HG03095 (cell line): ENCODE results near the gene TLCD1.
A peak's percentile ranks its signal among the peaks of the same experiment; 100 is the strongest.

ENCODE experiments used
- ATAC-seq: cut with Tn5 transposase; IDR thresholded peaks from one replicate; pipeline ENCODE4 v1.9.1; 2021; ENCODE audit warnings: moderate library complexity; ENCODE audit not compliant: unreplicated experiment

The TLCD1 gene

GRCh38 chr17:28726226-28726626, at the start of gene TLCD1:
Gene TLCD1, minus strand, starts transcription at chr17:28726233. Its CDS starts 136 bp downstream, at chr17:28726097.
- no peak for ATAC-seq

- ATAC-seq, result no peak
These were observed 48.2 kb upstream of the TLCD1 start for GRCh38 chr17:28774206-28774605.

- ATAC-seq, result no peak
These were observed 47.7 kb upstream of the TLCD1 start for GRCh38 chr17:28773736-28774135.

- no peak for ATAC-seq
These were observed 39.0 kb upstream of the TLCD1 start for GRCh38 chr17:28765038-28765437.

GRCh38 chr17:28763804-28764266, 37.8 kb upstream of the TLCD1 start:
- ATAC-seq, result no peak

GRCh38 chr17:28763137-28763799, 37.2 kb upstream of the TLCD1 start:
- peak; percentile 63 for ATAC-seq

GRCh38 chr17:28760601-28761562, 34.8 kb upstream of the TLCD1 start:
- ATAC-seq, result no peak

- ATAC-seq, result no peak
These were observed 33.3 kb upstream of the TLCD1 start for GRCh38 chr17:28759256-28759865.

- no peak for ATAC-seq
These were observed 32.5 kb upstream of the TLCD1 start for GRCh38 chr17:28758411-28759121.

GRCh38 chr17:28756049-28756804, 30.2 kb upstream of the TLCD1 start:
- ATAC-seq, result no peak

- ATAC-seq, result no peak
These were observed 29.5 kb upstream of the TLCD1 start for GRCh38 chr17:28755486-28755885.

GRCh38 chr17:28751600-28752366, 25.8 kb upstream of the TLCD1 start:
- ATAC-seq, result no peak

GRCh38 chr17:28750178-28751047, 24.4 kb upstream of the TLCD1 start:
- peak; percentile 58 for ATAC-seq

- peak; percentile 3 for ATAC-seq
These were observed 23.6 kb upstream of the TLCD1 start for GRCh38 chr17:28749516-28750177.

- ATAC-seq, result no peak
These were observed 23.0 kb upstream of the TLCD1 start for GRCh38 chr17:28748852-28749515.

GRCh38 chr17:28747801-28748750, 22.0 kb upstream of the TLCD1 start:
- no peak for ATAC-seq
